GM21737 (cell line): ENCODE results near the gene OSBPL10.

Experiments used
- ATAC-seq: cut with Tn5 transposase; IDR thresholded peaks from one replicate; pipeline ENCODE4 v1.9.1; 2021; ENCODE audit warnings: mild to moderate bottlenecking, moderate library complexity; ENCODE audit not compliant: unreplicated experiment

OSBPL10 gene

GRCh38 chr3:31687020-31687802 lies 293.9 kb downstream of the OSBPL10 start:
- no peak for ATAC-seq

GRCh38 chr3:31680072-31680870 lies 300.8 kb downstream of the OSBPL10 start:
- ATAC-seq = no peak

- no peak for ATAC-seq
Observed at GRCh38 chr3:31676556-31676955, 304.5 kb downstream of the OSBPL10 start.

GRCh38 chr3:31673950-31674349 lies 307.1 kb downstream of the OSBPL10 start:
- no peak for ATAC-seq

- no peak for ATAC-seq
Observed at GRCh38 chr3:31671976-31672375, 309.1 kb downstream of the OSBPL10 start.

- no peak for ATAC-seq
Observed at GRCh38 chr3:31671451-31671850, 309.6 kb downstream of the OSBPL10 start.

GRCh38 chr3:31670722-31671121 lies 310.3 kb downstream of the OSBPL10 start:
- ATAC-seq = no peak

- no peak for ATAC-seq
Observed at GRCh38 chr3:31670136-31670535, 310.9 kb downstream of the OSBPL10 start.

GRCh38 chr3:31668242-31668641 lies 312.8 kb downstream of the OSBPL10 start:
- no peak for ATAC-seq

GRCh38 chr3:31667582-31667981 lies 313.5 kb downstream of the OSBPL10 start:
- ATAC-seq = no peak

- ATAC-seq = no peak
Observed at GRCh38 chr3:31664031-31664430, 317.0 kb downstream of the OSBPL10 start.

- ATAC-seq = no peak
Observed at GRCh38 chr3:31661993-31662670, 318.9 kb downstream of the OSBPL10 start.

- ATAC-seq = no peak
Observed at GRCh38 chr3:31661286-31661685, 319.8 kb downstream of the OSBPL10 start.

- no peak for ATAC-seq
Observed at GRCh38 chr3:31659246-31659645, 321.8 kb downstream of the OSBPL10 start.

- ATAC-seq = no peak
Observed at GRCh38 chr3:31654998-31655397, 326.1 kb downstream of the OSBPL10 start.

- no peak for ATAC-seq
Observed at GRCh38 chr3:31653464-31653863, 327.6 kb downstream of the OSBPL10 start.

GRCh38 chr3:31652296-31652695 lies 328.8 kb downstream of the OSBPL10 start:
- ATAC-seq = no peak

GRCh38 chr3:31648286-31648968 lies 332.6 kb downstream of the OSBPL10 start:
- ATAC-seq = no peak

- no peak for ATAC-seq
Observed at GRCh38 chr3:31645256-31645655, 335.8 kb downstream of the OSBPL10 start.

GRCh38 chr3:31639828-31640227 lies 341.2 kb downstream of the OSBPL10 start:
- no peak for ATAC-seq
